ENCODE results near the gene ITFG1.

GRCh38 chr16:47284999-47285398 is 175.9 kb downstream of the ITFG1 start:
- TF ChIP-seq, protein P1, sequence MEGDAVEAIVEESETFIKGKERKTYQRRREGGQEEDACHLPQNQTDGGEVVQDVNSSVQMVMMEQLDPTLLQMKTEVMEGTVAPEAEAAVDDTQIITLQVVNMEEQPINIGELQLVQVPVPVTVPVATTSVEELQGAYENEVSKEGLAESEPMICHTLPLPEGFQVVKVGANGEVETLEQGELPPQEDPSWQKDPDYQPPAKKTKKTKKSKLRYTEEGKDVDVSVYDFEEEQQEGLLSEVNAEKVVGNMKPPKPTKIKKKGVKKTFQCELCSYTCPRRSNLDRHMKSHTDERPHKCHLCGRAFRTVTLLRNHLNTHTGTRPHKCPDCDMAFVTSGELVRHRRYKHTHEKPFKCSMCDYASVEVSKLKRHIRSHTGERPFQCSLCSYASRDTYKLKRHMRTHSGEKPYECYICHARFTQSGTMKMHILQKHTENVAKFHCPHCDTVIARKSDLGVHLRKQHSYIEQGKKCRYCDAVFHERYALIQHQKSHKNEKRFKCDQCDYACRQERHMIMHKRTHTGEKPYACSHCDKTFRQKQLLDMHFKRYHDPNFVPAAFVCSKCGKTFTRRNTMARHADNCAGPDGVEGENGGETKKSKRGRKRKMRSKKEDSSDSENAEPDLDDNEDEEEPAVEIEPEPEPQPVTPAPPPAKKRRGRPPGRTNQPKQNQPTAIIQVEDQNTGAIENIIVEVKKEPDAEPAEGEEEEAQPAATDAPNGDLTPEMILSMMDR (conservative IDR thresholded peaks at IDR 0.05; ENCODE audit: low read depth, low read length), result no peak
- TF ChIP-seq EZH2 (IDR thresholded peaks at IDR 0.05; ENCODE audit: low read length, unreplicated experiment), result no peak

Measured in PC-3 (cell line).